ENCODE measurements around the gene CYGB. TPM values are rescaled to one million over a fixed set of nuclear protein-coding genes. Genes with fewer than 3 reads are reported as not detected.

The CYGB gene
- total RNA-seq, 1 experiment from 2014 or later: 2.8 TPM

GRCh38 chr17:76502341-76503211 is 34.9 kb downstream of the CYGB start:
- DNase-seq (ENCODE audit: extremely low read depth, low read depth): no peak

GRCh38 chr17:76501827-76502307 is 35.6 kb downstream of the CYGB start:
- DNase-seq (ENCODE audit: extremely low read depth, low read depth): no peak

- peak; percentile 82 for DNase-seq (ENCODE audit: extremely low read depth, low read depth)
Measured at GRCh38 chr17:76501018-76501826, 36.3 kb downstream of the CYGB start, which contains the start of gene RHBDF2. Gene RHBDF2, minus strand, starts transcription at chr17:76501423. Its CDS starts 19,899 bp downstream, at chr17:76481524.

- no peak for DNase-seq (ENCODE audit: extremely low read depth, low read depth)
Measured at GRCh38 chr17:76500747-76501017, 36.8 kb downstream of the CYGB start.

- DNase-seq (ENCODE audit: extremely low read depth, low read depth): no peak
Measured at GRCh38 chr17:76500074-76500746, 37.3 kb downstream of the CYGB start.

- DNase-seq (ENCODE audit: extremely low read depth, low read depth): no peak
Measured at GRCh38 chr17:76499267-76499667, 38.2 kb downstream of the CYGB start.

- no peak for DNase-seq (ENCODE audit: extremely low read depth, low read depth)
Measured at GRCh38 chr17:76498876-76499251, 38.6 kb downstream of the CYGB start.

GRCh38 chr17:76497979-76498875 is 39.3 kb downstream of the CYGB start:
- peak; percentile 44 for DNase-seq (ENCODE audit: extremely low read depth, low read depth)

DNA sequence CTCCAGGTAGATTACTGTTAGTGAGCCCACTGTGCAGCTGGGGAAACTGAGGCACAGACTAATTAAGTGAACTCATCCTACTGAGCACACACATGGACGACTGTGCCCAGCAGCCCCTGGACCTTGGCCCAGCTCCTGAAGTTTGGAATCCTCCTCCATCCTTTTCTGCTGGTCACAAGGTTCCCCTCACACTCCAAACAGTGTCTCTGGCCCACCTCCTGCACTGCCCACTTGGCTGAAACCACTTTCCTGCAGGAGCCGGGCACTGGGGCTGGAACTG is 39.9 kb downstream of the CYGB start:
- DNase-seq (ENCODE audit: extremely low read depth, low read depth): no peak

- no peak for DNase-seq (ENCODE audit: extremely low read depth, low read depth)
Measured at GRCh38 chr17:76496464-76496863, 41.0 kb downstream of the CYGB start.

- no peak for DNase-seq (ENCODE audit: extremely low read depth, low read depth)
Measured at GRCh38 chr17:76495663-76496400, 41.7 kb downstream of the CYGB start.

DNA sequence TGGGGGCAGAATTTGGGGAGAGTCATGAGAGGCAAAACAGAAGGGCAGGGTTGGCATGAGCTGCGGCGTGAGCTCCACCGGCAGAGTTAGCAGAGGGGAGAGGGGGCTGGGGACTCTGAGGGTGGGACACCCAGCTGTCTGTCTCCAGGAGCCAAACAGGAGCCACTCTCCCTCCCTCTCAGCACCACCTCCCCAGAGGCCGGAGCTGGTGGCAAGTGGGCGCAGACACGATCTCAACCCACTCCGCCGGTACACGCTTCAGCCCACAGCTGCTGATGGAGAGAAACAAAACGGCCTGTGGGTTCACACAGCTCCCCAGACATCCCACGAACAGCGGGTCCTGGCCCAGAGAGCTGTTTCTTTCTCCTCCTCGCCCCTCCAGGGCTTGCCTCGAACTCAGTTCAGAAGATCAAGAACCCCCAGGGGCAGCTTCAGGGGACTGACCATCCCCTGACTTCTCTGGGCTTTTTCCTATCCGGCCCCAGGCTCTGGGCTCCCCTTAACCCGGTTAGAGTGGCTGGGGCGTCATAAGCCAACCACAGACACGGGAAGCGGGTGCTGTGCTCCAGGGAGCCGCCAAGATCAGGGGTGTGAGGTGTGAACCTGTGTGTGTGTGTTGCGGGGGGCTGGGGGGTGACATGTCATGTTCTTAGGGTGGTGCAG is 43.9 kb downstream of the CYGB start:
- no peak for DNase-seq (ENCODE audit: extremely low read depth, low read depth)

- DNase-seq (ENCODE audit: extremely low read depth, low read depth): no peak
Measured at GRCh38 chr17:76492989-76493501, 44.5 kb downstream of the CYGB start.

DNA sequence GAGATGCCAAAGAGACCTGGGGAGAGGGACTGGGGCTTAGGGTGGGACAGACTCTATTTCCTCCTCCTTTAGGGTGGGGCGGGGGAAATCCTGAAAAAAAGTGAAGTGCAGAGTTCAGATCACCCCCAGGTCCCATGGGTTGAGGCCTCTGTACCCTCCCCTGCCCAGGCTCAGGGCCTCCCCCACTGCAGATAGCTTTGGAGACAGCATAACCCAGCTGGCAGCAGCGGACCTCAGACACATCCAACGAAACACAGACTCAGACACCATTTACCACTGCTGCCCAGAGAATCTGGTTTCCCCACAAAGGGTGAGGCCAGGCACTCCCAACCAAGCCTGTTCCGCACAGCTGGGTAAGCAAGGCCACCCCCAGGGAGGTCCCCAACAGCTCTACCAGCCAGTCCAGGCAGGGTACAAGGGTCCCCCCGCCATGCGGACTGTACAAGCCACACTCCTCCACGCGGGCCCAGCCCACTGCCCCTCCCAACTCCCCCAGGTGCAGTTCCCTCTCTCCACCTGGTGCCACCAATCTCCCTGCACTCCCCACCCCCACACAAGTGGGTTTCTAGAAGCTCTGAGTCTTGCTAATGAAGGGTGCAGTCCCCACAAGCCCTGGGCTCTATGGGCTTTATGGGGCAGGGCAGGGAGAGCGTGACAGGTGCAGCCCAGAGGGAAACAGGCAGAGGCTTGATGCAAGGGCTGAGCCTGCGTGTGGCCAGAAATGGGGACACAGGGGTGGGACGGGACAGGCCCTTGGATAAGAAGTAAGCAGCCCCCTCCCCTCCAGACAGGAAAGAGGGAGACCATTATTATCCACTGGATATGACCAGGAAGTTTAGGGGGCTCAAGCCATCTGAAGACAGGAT is 45.2 kb downstream of the CYGB start:
- DNase-seq (ENCODE audit: extremely low read depth, low read depth): no peak

DNA sequence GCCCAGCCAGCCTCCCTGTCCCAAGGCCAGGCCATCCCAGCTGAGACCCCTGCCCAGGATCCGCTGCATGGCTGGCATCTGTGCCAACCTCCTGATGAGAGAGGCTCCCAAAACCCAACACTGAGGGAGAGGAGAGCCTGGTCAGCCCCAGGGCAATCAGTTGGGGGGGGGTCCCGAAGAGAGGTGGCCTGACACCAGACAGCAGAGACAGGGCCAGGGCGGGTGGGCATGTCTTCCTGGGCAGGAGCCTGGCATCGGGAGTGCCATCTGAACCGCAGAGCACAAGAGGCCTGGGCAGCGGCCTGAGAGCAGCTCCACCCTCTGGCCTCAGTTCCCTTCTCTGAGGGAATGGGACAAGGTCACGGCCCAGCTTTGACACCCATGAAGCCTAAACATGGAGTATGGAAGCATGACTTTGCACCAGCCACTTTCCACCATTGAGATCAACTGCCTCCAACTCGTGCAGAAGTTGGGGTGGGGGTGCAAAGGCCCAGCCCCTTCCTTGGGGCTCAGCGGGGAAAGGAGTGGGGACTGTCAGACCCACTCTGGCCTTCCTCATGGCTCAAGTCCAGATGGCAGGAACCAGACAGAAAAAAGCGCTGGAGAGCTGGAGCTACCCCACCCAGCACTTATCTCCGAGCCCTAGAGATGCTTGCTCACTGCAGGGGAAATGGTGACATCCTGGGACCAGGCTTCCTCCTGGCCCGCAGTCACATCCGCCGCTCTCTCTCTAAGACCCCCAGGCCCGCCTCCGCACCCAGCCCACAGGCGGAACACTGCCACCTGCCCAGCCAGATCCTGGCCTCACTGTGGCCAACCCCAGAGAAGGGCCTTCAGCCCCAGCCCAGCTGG is 46.0 kb downstream of the CYGB start:
- DNase-seq (ENCODE audit: extremely low read depth, low read depth): no peak

- no peak for DNase-seq (ENCODE audit: extremely low read depth, low read depth)
Measured at GRCh38 chr17:76490112-76490710, 47.3 kb downstream of the CYGB start.

All from NCI-H460 (cell line).